ENCODE data around the gene PTPRH. TPM values are rescaled to one million over a fixed set of nuclear protein-coding genes. Genes with fewer than 3 reads are reported as not detected.

PTPRH gene
- total RNA-seq, 2 donors from 2014 or later = 76.3 to 131 TPM

DNA sequence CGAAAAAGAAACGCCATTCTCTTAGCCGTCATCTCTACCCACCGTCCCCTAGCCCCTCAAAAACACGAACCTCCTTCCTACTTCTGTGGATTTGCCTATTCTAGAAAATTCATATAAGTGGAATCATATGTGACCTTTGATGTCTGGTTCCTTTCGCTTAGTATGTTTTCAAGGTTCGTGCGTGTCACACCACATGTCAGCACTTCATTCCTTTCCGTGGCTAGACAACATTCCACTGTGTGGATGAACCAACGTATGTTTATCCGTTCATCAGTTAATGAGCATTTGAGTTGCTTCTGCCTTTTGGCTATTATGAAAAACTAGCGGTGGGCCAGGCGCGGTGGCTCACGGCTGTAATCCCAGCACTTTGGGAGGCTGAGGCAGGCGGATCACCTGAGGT lies 77.9 kb downstream of the PTPRH start:
- no peak overlapping the region for H3K9ac ChIP-seq (ENCODE audit: low read depth in 2 of 2, low read length in 2 of 2)
- H3K36me3 ChIP-seq = no peaks in the 10 kb centered on the region
- intact Hi-C loops (cut with DNase I) = no loop called here
- TF ChIP-seq, protein P1, sequence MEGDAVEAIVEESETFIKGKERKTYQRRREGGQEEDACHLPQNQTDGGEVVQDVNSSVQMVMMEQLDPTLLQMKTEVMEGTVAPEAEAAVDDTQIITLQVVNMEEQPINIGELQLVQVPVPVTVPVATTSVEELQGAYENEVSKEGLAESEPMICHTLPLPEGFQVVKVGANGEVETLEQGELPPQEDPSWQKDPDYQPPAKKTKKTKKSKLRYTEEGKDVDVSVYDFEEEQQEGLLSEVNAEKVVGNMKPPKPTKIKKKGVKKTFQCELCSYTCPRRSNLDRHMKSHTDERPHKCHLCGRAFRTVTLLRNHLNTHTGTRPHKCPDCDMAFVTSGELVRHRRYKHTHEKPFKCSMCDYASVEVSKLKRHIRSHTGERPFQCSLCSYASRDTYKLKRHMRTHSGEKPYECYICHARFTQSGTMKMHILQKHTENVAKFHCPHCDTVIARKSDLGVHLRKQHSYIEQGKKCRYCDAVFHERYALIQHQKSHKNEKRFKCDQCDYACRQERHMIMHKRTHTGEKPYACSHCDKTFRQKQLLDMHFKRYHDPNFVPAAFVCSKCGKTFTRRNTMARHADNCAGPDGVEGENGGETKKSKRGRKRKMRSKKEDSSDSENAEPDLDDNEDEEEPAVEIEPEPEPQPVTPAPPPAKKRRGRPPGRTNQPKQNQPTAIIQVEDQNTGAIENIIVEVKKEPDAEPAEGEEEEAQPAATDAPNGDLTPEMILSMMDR (IDR thresholded peaks at IDR 0.05) = no peak
- H3K27ac ChIP-seq = no peak overlapping the region
- DNase-seq = no peak
- no peaks in the 10 kb centered on the region for H3K9me3 ChIP-seq
- H3K4me3 ChIP-seq = no peak overlapping the region
- H3K27me3 ChIP-seq = no peaks in the 10 kb centered on the region
- no peaks in the 10 kb centered on the region for H3K4me1 ChIP-seq

Small RNAs within 50 kb of the gene (microRNA-seq; reads per million reads assigned to microRNA genes)
- gene MIR6802 (not detected), gene MIR6803 (5.0 reads per million), gene MIR6804 (not detected)

Other genes starting within 250 kb of the PTPRH start
- 10 to 100 TPM; 19.1 to 48.7 TPM for gene NLRP2, start 243.1 kb downstream of the PTPRH start, total RNA-seq
- 1 to 10 TPM in 1 of 2 donors, under 1 TPM in 1; 0.32 to 1.1 TPM for gene GP6, start 171.2 kb downstream of the PTPRH start, total RNA-seq
- 10 to 100 TPM; 39.5 to 93.0 TPM for gene RDH13, start 146.4 kb downstream of the PTPRH start, total RNA-seq
- gene EPS8L1, start 133.6 kb downstream of the PTPRH start, total RNA-seq = 10 to 100 TPM; 27.5 to 83.9 TPM
- 100 to 1,000 TPM in 1 of 2 donors, 10 to 100 TPM in 1; 82.6 to 112 TPM for gene PPP1R12C, start 91.9 kb downstream of the PTPRH start, total RNA-seq
- 1 to 10 TPM in 1 of 2 donors, under 1 TPM in 1; 0.69 to 2.1 TPM for gene TNNT1, start 60.3 kb downstream of the PTPRH start, total RNA-seq
- gene TNNI3, start 51.8 kb downstream of the PTPRH start, total RNA-seq = 1 to 10 TPM in 1 of 2 donors, under 1 TPM in 1; 0.64 to 1.2 TPM
- gene DNAAF3, start 42.9 kb downstream of the PTPRH start, total RNA-seq = 1 to 10 TPM; 1.6 to 2.4 TPM
- gene SYT5, start 29.2 kb downstream of the PTPRH start, total RNA-seq = 1 to 10 TPM in 1 of 2 donors, under 1 TPM in 1; 0.67 to 3.2 TPM
- 1 to 10 TPM; 2.1 to 5.3 TPM for gene TMEM86B, start 19.3 kb upstream of the PTPRH start, total RNA-seq
- 10 to 100 TPM; 65.1 to 97.2 TPM for gene PPP6R1, start 49.5 kb upstream of the PTPRH start, total RNA-seq
- 10 to 100 TPM; 29.0 to 82.3 TPM for gene HSPBP1, start 70.6 kb upstream of the PTPRH start, total RNA-seq
- 1 to 10 TPM in 1 of 2 donors, under 1 TPM in 1; 0.59 to 2.3 TPM for gene BRSK1, start 74.5 kb upstream of the PTPRH start, total RNA-seq
- 10 to 100 TPM in 1 of 2 donors, 1 to 10 TPM in 1; 9.7 to 47.2 TPM for gene TMEM150B, start 115.8 kb upstream of the PTPRH start, total RNA-seq
- 10 to 100 TPM; 14.9 to 24.9 TPM for gene KMT5C, start 130.4 kb upstream of the PTPRH start, total RNA-seq
- 10 to 100 TPM; 12.9 to 15.2 TPM for gene COX6B2, start 145.2 kb upstream of the PTPRH start, total RNA-seq
- gene GARIN5B, start 153.8 kb upstream of the PTPRH start, total RNA-seq = not detected
- gene IL11, start 161.0 kb upstream of the PTPRH start, total RNA-seq = under 1 TPM in 1 of 2 donors, not detected in 1; 0.64 TPM
- not detected for gene TMEM190, start 167.3 kb upstream of the PTPRH start, total RNA-seq
- 10 to 100 TPM; 78.1 to 85.9 TPM for gene TMEM238, start 174.8 kb upstream of the PTPRH start, total RNA-seq
- gene RPL28, start 176.4 kb upstream of the PTPRH start, total RNA-seq = 1,000 to 10,000 TPM; 1,447 to 1,819 TPM
- gene UBE2S, start 198.3 kb upstream of the PTPRH start, total RNA-seq = 100 to 1,000 TPM in 1 of 2 donors, 10 to 100 TPM in 1; 43.8 to 147 TPM
- gene SHISA7, start 233.8 kb upstream of the PTPRH start, total RNA-seq = not detected

All from colonic mucosa (tissue), 4 donors.